Effector memory CD4-positive, alpha-beta T cell (primary cell): ENCODE results near the gene METTL13.
"Not testable (repeated sequence)": the region's sequence is repeated elsewhere in the genome, so short reads cannot be mapped to it uniquely, and the experiment has no call there.

ENCODE experiments used
- DNase-seq, 3 donors: peaks; one replicate each; pipeline ENCODE4 v3.0.0-alpha.2; 2020
- H3K27ac ChIP-seq: 2 replicates; pipeline ENCODE4 v1.7.0; 2013; ENCODE audit warnings: mild to moderate bottlenecking, low read length, moderate library complexity; ENCODE audit not compliant: insufficient read depth, poor library complexity, severe bottlenecking
- H3K27me3 ChIP-seq: replicated peaks from 2 replicates; pipeline ENCODE4 v1.7.0; 2013; ENCODE audit warnings: mild to moderate bottlenecking, low read length; ENCODE audit not compliant: insufficient read depth, control insufficient read depth, poor library complexity, severe bottlenecking
- H3K36me3 ChIP-seq: 2 replicates; pipeline ENCODE4 v1.7.0; 2013; ENCODE audit warnings: mild to moderate bottlenecking, low read length, moderate library complexity; ENCODE audit not compliant: control insufficient read depth, insufficient read depth
- H3K4me1 ChIP-seq: 2 replicates; pipeline ENCODE4 v1.7.0; 2013; ENCODE audit warnings: low read length, mild to moderate bottlenecking; ENCODE audit not compliant: control insufficient read depth, insufficient read depth, poor library complexity, severe bottlenecking
- H3K4me3 ChIP-seq: 2 replicates; pipeline ENCODE4 v1.7.0; 2013; ENCODE audit warnings: low read length, low read depth, mild to moderate bottlenecking; ENCODE audit not compliant: insufficient read depth, poor library complexity, severe bottlenecking
- H3K9me3 ChIP-seq: 2 replicates; pipeline ENCODE4 v1.7.0; 2013; ENCODE audit warnings: mild to moderate bottlenecking, low read length, moderate library complexity; ENCODE audit not compliant: control insufficient read depth

METTL13 gene

GRCh38 chr1:171788696-171789095 lies 7.2 kb downstream of the METTL13 start:
- peaks cover 83% of the 10 kb centered on the region for H3K36me3 ChIP-seq
- H3K27me3 ChIP-seq, result no peaks in the 10 kb centered on the region
- H3K27ac ChIP-seq, result no peak overlapping the region
- no peak overlapping the region for H3K4me3 ChIP-seq
- no peaks in the 10 kb centered on the region for H3K9me3 ChIP-seq
- no peak for DNase-seq
- H3K4me1 ChIP-seq, result peaks cover 7% of the 10 kb centered on the region

GRCh38 chr1:171790318-171790717 lies 8.9 kb downstream of the METTL13 start:
- no peaks in the 10 kb centered on the region for H3K9me3 ChIP-seq
- DNase-seq, result no peak
- no peaks in the 10 kb centered on the region for H3K4me1 ChIP-seq
- no peaks in the 10 kb centered on the region for H3K27me3 ChIP-seq
- no peak overlapping the region for H3K27ac ChIP-seq
- H3K4me3 ChIP-seq, result no peak overlapping the region
- H3K36me3 ChIP-seq, result peaks cover 85% of the 10 kb centered on the region

GRCh38 chr1:171792656-171793369 lies 11.4 kb downstream of the METTL13 start:
- H3K27ac ChIP-seq, result no peak overlapping the region
- peaks cover 86% of the 10 kb centered on the region for H3K36me3 ChIP-seq
- H3K27me3 ChIP-seq, result no peaks in the 10 kb centered on the region
- no peaks in the 10 kb centered on the region for H3K9me3 ChIP-seq
- no peak for DNase-seq
- H3K4me3 ChIP-seq, result no peak overlapping the region
- no peaks in the 10 kb centered on the region for H3K4me1 ChIP-seq

GRCh38 chr1:171793636-171794035 lies 12.2 kb downstream of the METTL13 start:
- H3K36me3 ChIP-seq, result peaks cover 81% of the 10 kb centered on the region
- no peak overlapping the region for H3K27ac ChIP-seq
- H3K27me3 ChIP-seq, result no peaks in the 10 kb centered on the region
- H3K9me3 ChIP-seq, result no peaks in the 10 kb centered on the region
- DNase-seq, result no peak
- H3K4me1 ChIP-seq, result no peaks in the 10 kb centered on the region
- no peak overlapping the region for H3K4me3 ChIP-seq

- Histone ChIP-seq H3K4me1 (no peaks in the 10 kb centered on the region), H3K27me3 (no peaks in the 10 kb centered on the region), H3K27ac (no peak overlapping the region), H3K9me3 (no peaks in the 10 kb centered on the region), H3K36me3 (peaks cover 76% of the 10 kb centered on the region), H3K4me3 (no peak overlapping the region)
- DNase-seq, result no peak
Measured at GRCh38 chr1:171794085-171794484, 12.6 kb downstream of the METTL13 start.

GRCh38 chr1:171796592-171796991 lies 15.1 kb downstream of the METTL13 start:
- Histone ChIP-seq H3K27me3 (no peaks in the 10 kb centered on the region), H3K4me1 (no peaks in the 10 kb centered on the region), H3K27ac (no peak overlapping the region), H3K36me3 (peaks cover 52% of the 10 kb centered on the region), H3K9me3 (no peaks in the 10 kb centered on the region), H3K4me3 (no peak overlapping the region)
- no peak for DNase-seq

- H3K27ac ChIP-seq, result no peak overlapping the region
- H3K4me1 ChIP-seq, result no peaks in the 10 kb centered on the region
- peaks cover 34% of the 10 kb centered on the region for H3K36me3 ChIP-seq
- no peaks in the 10 kb centered on the region for H3K27me3 ChIP-seq
- no peak overlapping the region for H3K4me3 ChIP-seq
- no peaks in the 10 kb centered on the region for H3K9me3 ChIP-seq
- DNase-seq, result no peak
Measured at GRCh38 chr1:171798311-171798710, 16.9 kb downstream of the METTL13 start.

- no peak for DNase-seq
- Histone ChIP-seq H3K27ac (no peak overlapping the region), H3K9me3 (no peaks in the 10 kb centered on the region), H3K4me3 (no peak overlapping the region), H3K27me3 (no peaks in the 10 kb centered on the region), H3K4me1 (no peaks in the 10 kb centered on the region), H3K36me3 (peaks cover 30% of the 10 kb centered on the region)
Measured at GRCh38 chr1:171798765-171799164, 17.3 kb downstream of the METTL13 start.

GRCh38 chr1:171799166-171799565 lies 17.7 kb downstream of the METTL13 start:
- H3K9me3 ChIP-seq, result no peaks in the 10 kb centered on the region
- no peak for DNase-seq
- no peaks in the 10 kb centered on the region for H3K27me3 ChIP-seq
- H3K36me3 ChIP-seq, result peaks cover 30% of the 10 kb centered on the region
- no peak overlapping the region for H3K27ac ChIP-seq
- no peaks in the 10 kb centered on the region for H3K4me1 ChIP-seq
- no peak overlapping the region for H3K4me3 ChIP-seq

- not testable (repeated sequence) for H3K4me1 ChIP-seq, H3K4me3 ChIP-seq, H3K27me3 ChIP-seq, H3K9me3 ChIP-seq, H3K27ac ChIP-seq, DNase-seq
- peaks cover 30% of the 10 kb centered on the region for H3K36me3 ChIP-seq
Measured at GRCh38 chr1:171799698-171800097, 18.2 kb downstream of the METTL13 start.
